ENCODE results near the gene MKLN1. TPM values are rescaled to one million over a fixed set of nuclear protein-coding genes. Genes with fewer than 3 reads are reported as not detected.

Gene MKLN1
- total RNA-seq, 1 donor from 2014 or later, result 66.3 TPM

DNA sequence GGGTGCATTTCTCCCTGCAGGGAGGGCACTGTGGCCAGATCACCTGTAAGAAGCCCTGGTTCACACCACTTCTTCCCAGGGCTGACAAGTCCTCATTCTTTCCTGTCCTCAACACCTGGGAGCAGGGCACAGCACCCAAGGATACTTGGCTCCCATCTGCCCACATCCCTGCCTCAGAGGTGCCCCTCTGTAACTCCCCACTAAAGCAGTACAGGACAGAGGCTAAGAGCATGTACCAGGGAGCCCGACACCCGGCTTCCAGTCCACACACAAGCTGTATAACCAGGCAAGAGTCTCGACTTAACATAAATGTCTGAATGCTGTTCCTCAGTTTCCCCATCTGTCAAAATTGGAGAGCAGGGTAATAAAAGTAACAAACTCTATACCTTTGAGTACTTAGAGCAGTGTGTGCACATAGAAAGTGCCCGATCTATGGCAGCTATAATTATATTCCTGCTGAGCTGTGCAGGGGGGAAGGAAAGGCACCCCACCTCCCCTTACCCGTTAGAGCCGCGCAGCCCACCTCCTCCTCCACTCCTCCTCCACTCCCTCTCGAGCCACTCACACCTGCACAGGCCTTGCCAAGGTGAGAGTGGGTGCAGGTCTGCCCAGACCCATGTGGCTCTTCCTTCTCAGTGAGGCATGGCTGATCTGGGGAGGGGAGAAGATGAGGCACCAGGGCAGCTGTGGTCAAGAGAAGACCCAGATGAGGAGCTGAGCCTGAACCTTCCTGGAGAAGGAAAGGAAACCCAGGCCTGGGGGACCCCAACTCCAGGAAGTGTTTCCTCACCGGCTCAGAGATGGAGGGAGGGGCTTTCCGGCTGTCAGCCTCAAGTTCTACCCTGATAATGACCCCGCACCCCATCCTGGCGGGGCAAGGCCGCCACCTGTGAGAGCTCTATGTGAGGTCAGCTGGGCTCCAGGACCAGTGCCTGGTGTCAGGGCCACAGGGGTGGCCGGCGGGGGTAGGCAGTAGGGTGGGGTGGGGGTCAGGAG is 206.2 kb downstream of the MKLN1 start:
- TF ChIP-seq, protein P1, sequence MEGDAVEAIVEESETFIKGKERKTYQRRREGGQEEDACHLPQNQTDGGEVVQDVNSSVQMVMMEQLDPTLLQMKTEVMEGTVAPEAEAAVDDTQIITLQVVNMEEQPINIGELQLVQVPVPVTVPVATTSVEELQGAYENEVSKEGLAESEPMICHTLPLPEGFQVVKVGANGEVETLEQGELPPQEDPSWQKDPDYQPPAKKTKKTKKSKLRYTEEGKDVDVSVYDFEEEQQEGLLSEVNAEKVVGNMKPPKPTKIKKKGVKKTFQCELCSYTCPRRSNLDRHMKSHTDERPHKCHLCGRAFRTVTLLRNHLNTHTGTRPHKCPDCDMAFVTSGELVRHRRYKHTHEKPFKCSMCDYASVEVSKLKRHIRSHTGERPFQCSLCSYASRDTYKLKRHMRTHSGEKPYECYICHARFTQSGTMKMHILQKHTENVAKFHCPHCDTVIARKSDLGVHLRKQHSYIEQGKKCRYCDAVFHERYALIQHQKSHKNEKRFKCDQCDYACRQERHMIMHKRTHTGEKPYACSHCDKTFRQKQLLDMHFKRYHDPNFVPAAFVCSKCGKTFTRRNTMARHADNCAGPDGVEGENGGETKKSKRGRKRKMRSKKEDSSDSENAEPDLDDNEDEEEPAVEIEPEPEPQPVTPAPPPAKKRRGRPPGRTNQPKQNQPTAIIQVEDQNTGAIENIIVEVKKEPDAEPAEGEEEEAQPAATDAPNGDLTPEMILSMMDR (IDR thresholded peaks at IDR 0.05; ENCODE audit: unreplicated experiment), result no peak

DNA sequence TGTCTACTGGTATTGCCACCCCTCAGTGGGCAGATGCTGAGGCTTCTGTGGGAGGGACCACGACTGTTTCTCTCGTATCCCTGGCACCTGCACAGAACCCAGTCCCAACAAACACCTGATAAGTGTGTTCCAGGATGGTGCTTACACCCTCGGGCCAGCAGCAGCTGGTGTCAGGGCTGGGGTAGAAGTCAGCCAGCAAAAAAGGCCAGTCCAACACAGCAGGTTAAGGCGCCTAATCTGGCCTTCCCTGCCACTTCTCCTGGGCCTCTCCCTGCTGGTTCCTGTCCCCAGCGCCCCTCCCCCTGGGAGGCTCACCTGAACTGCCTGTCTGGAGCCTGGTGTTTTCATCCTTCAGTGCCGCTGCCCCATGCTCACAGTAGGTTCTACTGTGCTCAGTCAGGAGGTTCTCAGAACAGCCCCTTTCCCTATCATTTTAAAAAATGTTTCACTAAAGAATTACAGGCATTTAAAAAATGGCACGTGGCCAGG is 208.7 kb downstream of the MKLN1 start:
- Mint-ChIP-seq H3K9me3 (ENCODE audit: unreplicated experiment) (no peaks in the 10 kb centered on the region), H3K27me3 (ENCODE audit: unreplicated experiment) (peaks cover 10% of the 10 kb centered on the region), H3K36me3 (ENCODE audit: low read depth, unreplicated experiment) (peaks cover 17% of the 10 kb centered on the region), H3K27ac (ENCODE audit: unreplicated experiment) (no peak overlapping the region), H3K4me1 (ENCODE audit: unreplicated experiment) (peaks cover 54% of the 10 kb centered on the region), H3K4me3 (ENCODE audit: unreplicated experiment) (no peak overlapping the region)
- no peak for DNase-seq (ENCODE audit: low spot score)
- TF ChIP-seq, protein P1 (IDR thresholded peaks at IDR 0.05; ENCODE audit: unreplicated experiment), result no peak

More for the DNA sequence above, 206.2 kb downstream of the MKLN1 start:
- peak overlapping the region; percentile 39 for H3K27ac Mint-ChIP-seq (ENCODE audit: unreplicated experiment)
- no peak overlapping the region for H3K4me3 Mint-ChIP-seq (ENCODE audit: unreplicated experiment)
- H3K4me1 Mint-ChIP-seq (ENCODE audit: unreplicated experiment), result peaks cover 48% of the 10 kb centered on the region
- DNase-seq (ENCODE audit: low spot score), result no peak
- no peaks in the 10 kb centered on the region for H3K9me3 Mint-ChIP-seq (ENCODE audit: unreplicated experiment)
- H3K27me3 Mint-ChIP-seq (ENCODE audit: unreplicated experiment), result peaks cover 5% of the 10 kb centered on the region
- H3K36me3 Mint-ChIP-seq (ENCODE audit: low read depth, unreplicated experiment), result peaks cover 8% of the 10 kb centered on the region

DNA sequence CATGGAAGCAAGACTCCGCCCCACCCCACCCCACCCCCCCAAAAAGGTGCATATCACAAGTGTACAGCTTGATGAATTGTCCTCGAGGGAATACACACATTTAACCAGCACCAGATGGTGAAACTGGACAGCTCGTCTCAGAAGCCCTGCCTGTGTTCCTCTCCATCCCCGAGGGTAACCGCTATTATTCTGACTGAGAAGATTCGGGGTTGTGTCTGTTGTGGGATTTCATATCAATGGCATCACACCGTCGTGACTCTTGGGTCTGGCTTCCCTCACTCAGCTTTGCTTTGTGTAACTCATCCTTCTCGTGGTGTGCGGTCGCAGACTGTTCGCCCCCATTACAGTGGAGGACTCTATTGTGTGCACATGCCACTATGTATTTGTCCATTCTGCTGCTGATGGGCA is 209.9 kb downstream of the MKLN1 start:
- TF ChIP-seq, protein P1 (IDR thresholded peaks at IDR 0.05; ENCODE audit: unreplicated experiment), result no peak
- Mint-ChIP-seq H3K4me3 (ENCODE audit: unreplicated experiment) (no peak overlapping the region), H3K9me3 (ENCODE audit: unreplicated experiment) (no peaks in the 10 kb centered on the region), H3K4me1 (ENCODE audit: unreplicated experiment) (peaks cover 55% of the 10 kb centered on the region), H3K36me3 (ENCODE audit: low read depth, unreplicated experiment) (peaks cover 16% of the 10 kb centered on the region), H3K27ac (ENCODE audit: unreplicated experiment) (no peak overlapping the region), H3K27me3 (ENCODE audit: unreplicated experiment) (peaks cover 12% of the 10 kb centered on the region)
- DNase-seq (ENCODE audit: low spot score), result no peak

DNA sequence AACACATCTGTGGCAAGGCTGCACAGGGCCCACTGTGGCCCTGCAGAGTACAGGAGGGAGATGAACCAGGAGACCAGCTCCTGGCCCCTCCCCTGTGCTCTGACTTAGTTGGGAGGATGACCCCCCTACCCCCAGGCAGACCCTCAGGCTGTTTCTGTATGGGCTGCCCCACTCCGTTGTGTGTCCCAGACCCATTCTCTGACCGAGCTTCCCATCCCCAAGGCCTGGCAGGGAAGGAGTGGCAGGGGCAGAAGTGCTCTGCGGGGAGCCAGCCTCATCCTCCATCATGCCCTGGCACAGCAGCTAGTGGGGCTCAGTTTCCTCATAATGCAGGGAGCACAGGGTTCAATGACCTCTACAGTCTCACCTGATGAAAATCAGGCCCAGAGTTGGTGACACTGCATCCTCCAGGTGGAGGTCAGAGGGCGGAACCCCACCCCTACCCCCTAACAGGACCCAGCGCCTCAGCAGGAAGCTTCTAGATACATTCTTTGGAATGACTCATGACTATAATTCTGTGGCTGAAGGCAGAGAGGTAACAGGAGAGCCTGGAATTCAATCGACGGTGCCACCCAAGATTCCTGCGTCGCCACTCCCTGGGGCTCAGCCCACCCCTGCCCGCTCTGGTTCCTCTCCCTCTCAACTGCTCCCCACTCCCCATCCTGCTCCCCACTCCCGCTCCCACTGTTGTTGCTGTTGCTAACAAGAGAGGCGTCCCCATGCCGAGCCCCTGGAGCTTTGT is 210.6 kb downstream of the MKLN1 start:
- H3K27me3 Mint-ChIP-seq (ENCODE audit: unreplicated experiment), result peaks cover 14% of the 10 kb centered on the region
- TF ChIP-seq, protein P1 (IDR thresholded peaks at IDR 0.05; ENCODE audit: unreplicated experiment), result no peak
- DNase-seq (ENCODE audit: low spot score), result no peak
- peaks cover 52% of the 10 kb centered on the region for H3K4me1 Mint-ChIP-seq (ENCODE audit: unreplicated experiment)
- peak overlapping the region; percentile 92 for H3K27ac Mint-ChIP-seq (ENCODE audit: unreplicated experiment)
- H3K9me3 Mint-ChIP-seq (ENCODE audit: unreplicated experiment), result no peaks in the 10 kb centered on the region
- H3K36me3 Mint-ChIP-seq (ENCODE audit: low read depth, unreplicated experiment), result peaks cover 16% of the 10 kb centered on the region
- peak overlapping the region; percentile 47 for H3K4me3 Mint-ChIP-seq (ENCODE audit: unreplicated experiment)
